ENCODE measurements around the gene CCDC70.

- TF ChIP-seq CTCF (IDR thresholded peaks at IDR 0.05), result no peak
- TF ChIP-seq POLR2AphosphoS5 (IDR thresholded peaks at IDR 0.05), result no peak
- TF ChIP-seq POLR2A (IDR thresholded peaks at IDR 0.05), result no peak
- no peak for TF ChIP-seq EP300 (IDR thresholded peaks at IDR 0.05)
Measured at GRCh38 chr13:51885651-51886050, 23.9 kb downstream of the CCDC70 start.
